GM23338 (cell line): ENCODE results near the gene SUCNR1. TPM values are rescaled to one million over a fixed set of nuclear protein-coding genes. Genes with fewer than 3 reads are reported as not detected.

Source experiments
- ATAC-seq: fragments of 200-7000 bp; cut with Tn5 transposase; 3 replicates; pipeline ENCODE4 v1.9.1; 2020
- DNase-seq: peaks from one replicate; pipeline ENCODE4 v3.0.0-alpha.2; 2015; ENCODE audit warnings: low spot score
- H2AFZ ChIP-seq: fragments of 200-600 bp; sonication (generic); 2 replicates; pipeline ENCODE4 v1.8.0; 2016; ENCODE audit warnings: antibody characterized with exemption, mild to moderate bottlenecking, moderate library complexity
- H3F3A ChIP-seq: fragments of 200-600 bp; sonication (generic); replicated peaks from 2 replicates; pipeline ENCODE4 v1.8.0; 2017; ENCODE audit warnings: antibody characterized with exemption, mixed run types, low read depth
- H3K27ac ChIP-seq: fragments of 200-600 bp; sonication (generic); 2 replicates; pipeline ENCODE4 v1.6.1; 2016; ENCODE audit warnings: low read depth
- H3K27me3 ChIP-seq: fragments of 200-600 bp; sonication (generic); 2 replicates; pipeline ENCODE4 v1.8.0; 2016; ENCODE audit warnings: mild to moderate bottlenecking, mixed run types, moderate library complexity; ENCODE audit not compliant: insufficient read depth
- H3K36me3 ChIP-seq: fragments of 200-600 bp; sonication (generic); 2 replicates; pipeline ENCODE4 v1.8.0; 2016; ENCODE audit warnings: mild to moderate bottlenecking; ENCODE audit not compliant: insufficient read depth
- H3K4me1 ChIP-seq: fragments of 200-600 bp; sonication (generic); 2 replicates; pipeline ENCODE4 v1.8.0; 2016; ENCODE audit warnings: mild to moderate bottlenecking, moderate library complexity; ENCODE audit not compliant: insufficient read depth
- H3K4me2 ChIP-seq: fragments of 200-600 bp; sonication (generic); 2 replicates; pipeline ENCODE4 v1.7.1; 2017; ENCODE audit warnings: mixed run types
- H3K4me3 ChIP-seq: fragments of 200-600 bp; sonication (generic); 2 replicates; pipeline ENCODE4 v1.6.1; 2016; ENCODE audit warnings: mixed run types
- H3K79me2 ChIP-seq: fragments of 200-600 bp; sonication (generic); replicated peaks from 2 replicates; pipeline ENCODE4 v1.8.0; 2017; ENCODE audit warnings: mild to moderate bottlenecking; ENCODE audit not compliant: insufficient read depth
- H3K9me2 ChIP-seq: fragments of 200-600 bp; sonication (generic); 2 replicates; pipeline ENCODE4 v1.8.0; 2017; ENCODE audit not compliant: insufficient read depth
- H4K20me1 ChIP-seq: fragments of 200-600 bp; sonication (generic); replicated peaks from 2 replicates; pipeline ENCODE4 v1.8.0; 2017; ENCODE audit warnings: mild to moderate bottlenecking; ENCODE audit not compliant: insufficient read depth
- H3K27ac Mint-ChIP-seq: 2 replicates; pipeline ENCODE4 v1.8.0; 2020; ENCODE audit warnings: inconsistent platforms, mild to moderate bottlenecking, moderate library complexity, mixed read lengths
- H3K27me3 Mint-ChIP-seq: 3 replicates; pipeline ENCODE4 v1.8.0; 2022; ENCODE audit warnings: low read depth, mild to moderate bottlenecking, moderate library complexity, mixed read lengths, inconsistent platforms; ENCODE audit not compliant: insufficient read depth, poor library complexity
- H3K36me3 Mint-ChIP-seq: 3 replicates; pipeline ENCODE4 v1.8.0; 2021; ENCODE audit warnings: low read depth, mild to moderate bottlenecking, inconsistent platforms, moderate library complexity, mixed read lengths
- H3K4me1 Mint-ChIP-seq: 3 replicates; pipeline ENCODE4 v1.8.0; 2020; ENCODE audit warnings: mild to moderate bottlenecking, inconsistent platforms, mixed read lengths
- H3K4me3 Mint-ChIP-seq: 3 replicates; pipeline ENCODE4 v1.8.0; 2021; ENCODE audit warnings: moderate library complexity, mild to moderate bottlenecking, inconsistent platforms, mixed read lengths
- H3K9me3 Mint-ChIP-seq: 3 replicates; pipeline ENCODE4 v1.8.0; 2020; ENCODE audit warnings: moderate library complexity, mild to moderate bottlenecking, inconsistent platforms, mixed read lengths
- EZH2 ChIP-seq: fragments of 200-600 bp; sonication (generic); IDR thresholded peaks from one replicate; pipeline ENCODE4 v1.8.0; 2017; ENCODE audit warnings: antibody characterized with exemption, mild to moderate bottlenecking, low read depth; ENCODE audit not compliant: unreplicated experiment
- EZH2phosphoT487 ChIP-seq: fragments of 200-600 bp; sonication (generic); IDR thresholded peaks from one replicate; pipeline ENCODE4 v1.8.1; 2018; ENCODE audit warnings: antibody characterized with exemption; ENCODE audit not compliant: unreplicated experiment
- JUNB ChIP-seq: IDR thresholded peaks from one replicate; pipeline ENCODE4 v1.6.1; 2016; ENCODE audit warnings: antibody characterized with exemption; ENCODE audit not compliant: unreplicated experiment
- NANOG ChIP-seq: IDR thresholded peaks from 2 replicates; pipeline ENCODE4 v1.6.1; 2016; ENCODE audit warnings: antibody characterized with exemption, borderline replicate concordance
- POLR2AphosphoS5 ChIP-seq: IDR thresholded peaks from 2 replicates; pipeline ENCODE4 v1.6.1; 2016; ENCODE audit warnings: antibody characterized with exemption, low read depth
- REST ChIP-seq: IDR thresholded peaks from one replicate; pipeline ENCODE4 v1.6.1; 2018; ENCODE audit warnings: antibody characterized with exemption; ENCODE audit not compliant: unreplicated experiment
- STAT1 ChIP-seq: IDR thresholded peaks from one replicate; pipeline ENCODE4 v1.6.1; 2016; ENCODE audit warnings: antibody characterized with exemption; ENCODE audit not compliant: unreplicated experiment
- ZNF114 ChIP-seq: fragments of 250-450 bp; sonication (Bioruptor Pico); IDR thresholded peaks from 2 replicates; pipeline ENCODE4 v1.5.0; 2020; ENCODE audit warnings: mild to moderate bottlenecking, moderate library complexity
- ZNF462 ChIP-seq: fragments of 250-450 bp; sonication (Bioruptor Pico); IDR thresholded peaks from 2 replicates; pipeline ENCODE4 v1.5.0; 2020; ENCODE audit warnings: mild to moderate bottlenecking, moderate library complexity
- polyA plus RNA-seq: library from polyadenylated mRNA; unstranded; fragments of >200 nt; fragmentation: Nextera tagmentation; extraction: Ambion mirVana; gene quantifications from 2 replicates; pipeline ENCODE4 v1.2.1, GENCODE V29; 2016
- total RNA-seq: library from RNA; depleted of rRNA; stranded (reverse); fragments of >200 nt; shearing (Covaris generic); gene quantifications from 2 replicates; pipeline ENCODE4 v1.2.3, GENCODE V29; 2014

Gene SUCNR1
- total and polyA plus RNA-seq, 2 experiments from 2014 or later, result not detected

- no peak for TF ChIP-seq ZNF462 (CRISPR knock-in tag)
- TF ChIP-seq JUNB, result no peak
- TF ChIP-seq NANOG, result no peak
These were observed 45.5 kb downstream of the SUCNR1 start (continued) for GRCh38 chr3:151919030-151919328.

- H3K36me3 Mint-ChIP-seq, result no peaks in the 10 kb centered on the region
- no peaks in the 10 kb centered on the region for H3K4me1 Mint-ChIP-seq
- Histone ChIP-seq H3K4me2 (no peak overlapping the region), H3K27me3 (no peaks in the 10 kb centered on the region), H4K20me1 (no peaks in the 10 kb centered on the region), H3F3A (no peaks in the 10 kb centered on the region), H3K4me1 (no peaks in the 10 kb centered on the region), H3K4me3 (no peak overlapping the region), H3K36me3 (no peaks in the 10 kb centered on the region), H3K27ac (no peak overlapping the region), H3K79me2 (no peaks in the 10 kb centered on the region), H3K9me2 (no peaks in the 10 kb centered on the region; the same call in 1 of the 2 replicates), H2AFZ (no peak overlapping the region)
- H3K9me3 Mint-ChIP-seq, result no peaks in the 10 kb centered on the region
- H3K27me3 Mint-ChIP-seq, result peaks cover 4% of the 10 kb centered on the region
- H3K4me3 Mint-ChIP-seq, result no peak overlapping the region
- DNase-seq (no peak), ATAC-seq (no peak)
- no peak overlapping the region for H3K27ac Mint-ChIP-seq
- TF ChIP-seq POLR2AphosphoS5 (no peak), EZH2phosphoT487 (no peak), REST (no peak), ZNF114 (CRISPR knock-in tag) (no peak), NANOG (no peak), EZH2 (no peak), JUNB (no peak), STAT1 (no peak)
These were observed 46.0 kb downstream of the SUCNR1 start for GRCh38 chr3:151919446-151919845.
